HL-60 (cell line): ENCODE results near the gene PTPRJ.

ENCODE experiments used
- DNase-seq, 2 experiments: peaks; one replicate each; pipeline ENCODE4 v3.0.0-alpha.2; 2010 to 2020; ENCODE audit warnings: low read depth in 1 of 2, low spot score in 1 of 2
- H3K27ac ChIP-seq: fragments of 250-450 bp; sonication (Bioruptor Pico); replicated peaks from 2 replicates; pipeline ENCODE4 v1.5.1; 2020; ENCODE audit warnings: mild to moderate bottlenecking, moderate library complexity
- H3K27me3 ChIP-seq: fragments of 250-450 bp; sonication (Bioruptor Pico); 2 replicates; pipeline ENCODE4 v1.5.1; 2021; ENCODE audit warnings: mild to moderate bottlenecking, moderate library complexity; ENCODE audit not compliant: insufficient read depth, poor library complexity, severe bottlenecking
- H3K4me3 ChIP-seq: replicated peaks from 2 replicates; pipeline ENCODE4 v1.5.1; 2011; ENCODE audit warnings: mild to moderate bottlenecking, control low read depth, low read length; ENCODE audit not compliant: insufficient read depth
- GABPA ChIP-seq: IDR thresholded peaks from 2 replicates; pipeline ENCODE4 v1.6.1; 2012; ENCODE audit warnings: low read depth
- POLR2AphosphoS5 ChIP-seq: IDR thresholded peaks from 2 replicates; pipeline ENCODE4 v1.6.1; 2012; ENCODE audit warnings: low read depth
- REST ChIP-seq: IDR thresholded peaks from 2 replicates; pipeline ENCODE4 v1.6.1; 2012; ENCODE audit warnings: low read depth; ENCODE audit not compliant: insufficient replicate concordance
- SPI1 ChIP-seq: IDR thresholded peaks from 2 replicates; pipeline ENCODE4 v1.6.1; 2012; ENCODE audit warnings: low read depth, mild to moderate bottlenecking, borderline replicate concordance
- TF ChIP-seq, protein P1 (sequence below): IDR thresholded peaks from one replicate; pipeline ENCODE4 v1.5.1; 2011; ENCODE audit warnings: low read length, control low read depth, inconsistent platforms; ENCODE audit not compliant: insufficient read depth

PTPRJ gene

DNA sequence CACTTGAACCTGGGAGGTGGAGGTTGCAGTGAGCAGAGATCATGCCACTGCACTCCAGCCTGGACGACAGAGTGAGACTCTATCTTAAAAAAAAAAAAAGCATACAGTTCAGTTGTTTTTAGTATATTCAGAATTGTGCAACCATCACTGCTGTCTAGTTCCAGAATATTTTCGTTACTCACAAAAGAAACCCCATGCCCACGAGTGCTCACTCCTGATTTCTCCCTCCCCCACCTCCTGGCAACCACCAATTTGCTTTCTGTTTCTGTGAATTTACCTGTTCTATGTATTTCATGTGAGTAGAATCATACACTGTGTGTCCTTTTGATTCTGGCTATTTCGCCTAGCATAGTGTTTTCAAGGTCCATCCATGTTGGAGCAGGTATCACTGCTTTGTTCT, 24.8 kb downstream of the PTPRJ start:
- TF ChIP-seq, protein P1, sequence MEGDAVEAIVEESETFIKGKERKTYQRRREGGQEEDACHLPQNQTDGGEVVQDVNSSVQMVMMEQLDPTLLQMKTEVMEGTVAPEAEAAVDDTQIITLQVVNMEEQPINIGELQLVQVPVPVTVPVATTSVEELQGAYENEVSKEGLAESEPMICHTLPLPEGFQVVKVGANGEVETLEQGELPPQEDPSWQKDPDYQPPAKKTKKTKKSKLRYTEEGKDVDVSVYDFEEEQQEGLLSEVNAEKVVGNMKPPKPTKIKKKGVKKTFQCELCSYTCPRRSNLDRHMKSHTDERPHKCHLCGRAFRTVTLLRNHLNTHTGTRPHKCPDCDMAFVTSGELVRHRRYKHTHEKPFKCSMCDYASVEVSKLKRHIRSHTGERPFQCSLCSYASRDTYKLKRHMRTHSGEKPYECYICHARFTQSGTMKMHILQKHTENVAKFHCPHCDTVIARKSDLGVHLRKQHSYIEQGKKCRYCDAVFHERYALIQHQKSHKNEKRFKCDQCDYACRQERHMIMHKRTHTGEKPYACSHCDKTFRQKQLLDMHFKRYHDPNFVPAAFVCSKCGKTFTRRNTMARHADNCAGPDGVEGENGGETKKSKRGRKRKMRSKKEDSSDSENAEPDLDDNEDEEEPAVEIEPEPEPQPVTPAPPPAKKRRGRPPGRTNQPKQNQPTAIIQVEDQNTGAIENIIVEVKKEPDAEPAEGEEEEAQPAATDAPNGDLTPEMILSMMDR, result no peak
- TF ChIP-seq REST (no peak), POLR2AphosphoS5 (no peak), SPI1 (no peak)
- no peaks in the 10 kb centered on the region for H3K27me3 ChIP-seq
- DNase-seq, result no peak
- H3K4me3 ChIP-seq, result no peak overlapping the region
- H3K27ac ChIP-seq, result no peak overlapping the region

DNA sequence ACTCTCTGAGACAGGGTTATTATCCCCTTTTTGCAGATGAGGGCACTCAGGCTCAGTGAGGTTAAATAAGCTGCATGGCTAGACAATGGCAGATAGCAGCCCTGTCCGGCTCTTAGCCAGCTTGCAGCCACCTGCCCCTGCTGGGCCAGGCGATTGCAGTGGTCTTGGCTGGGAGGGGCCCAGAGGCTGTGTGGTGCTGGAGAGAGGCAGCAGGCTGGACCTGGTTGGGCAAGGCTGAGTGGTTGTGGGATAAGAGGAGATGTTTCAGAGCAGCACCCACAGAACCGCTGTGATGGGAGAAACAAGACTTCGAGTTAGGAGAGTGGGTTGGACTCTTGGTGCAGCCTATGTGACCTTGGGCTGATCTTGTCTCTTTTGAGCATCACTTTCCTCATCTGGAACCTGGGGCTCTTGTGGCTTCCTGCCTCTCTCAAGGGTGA, 25.5 kb downstream of the PTPRJ start:
- Histone ChIP-seq H3K4me3 (no peak overlapping the region), H3K27me3 (no peaks in the 10 kb centered on the region), H3K27ac (no peak overlapping the region)
- TF ChIP-seq REST, result no peak
- no peak for TF ChIP-seq POLR2AphosphoS5
- TF ChIP-seq SPI1, result no peak
- no peak for TF ChIP-seq GABPA
- TF ChIP-seq, protein P1, result no peak
- no peak for DNase-seq

DNA sequence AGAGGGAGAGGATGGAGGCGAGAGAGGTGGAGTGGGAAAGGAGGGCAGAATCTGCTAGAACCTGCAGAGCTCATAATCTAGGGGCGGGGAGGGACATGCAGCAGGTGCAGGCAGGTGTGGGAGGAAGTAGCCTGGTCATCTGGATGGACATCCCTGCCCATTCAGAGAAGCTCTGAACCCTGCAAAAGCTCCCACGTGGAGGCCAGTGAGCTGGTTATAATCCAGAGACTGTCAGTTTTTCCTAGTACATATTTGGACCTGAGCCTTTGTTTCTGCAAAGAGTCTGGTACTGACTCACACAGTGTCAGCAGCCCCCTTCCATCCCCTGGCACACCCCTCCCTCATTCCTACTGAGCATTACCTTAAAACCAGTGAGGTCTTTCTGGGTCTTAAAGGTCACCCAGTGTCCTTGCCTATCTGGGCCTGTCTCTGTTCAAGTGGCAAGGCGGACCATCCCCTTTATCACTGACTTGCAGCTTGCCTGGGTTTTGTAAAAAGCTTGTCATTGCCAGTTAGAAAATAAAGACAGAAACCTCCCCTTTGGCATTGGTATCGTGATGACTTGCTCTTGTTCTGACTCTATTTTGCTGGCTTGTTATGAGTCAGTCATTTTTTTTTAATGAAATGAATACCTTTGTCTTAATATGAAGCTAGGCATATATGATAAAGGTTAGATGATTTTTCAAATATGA, 26.1 kb downstream of the PTPRJ start:
- no peak overlapping the region for H3K27ac ChIP-seq
- no peak overlapping the region for H3K4me3 ChIP-seq
- DNase-seq, result no peak
- H3K27me3 ChIP-seq, result no peaks in the 10 kb centered on the region
- TF ChIP-seq, protein P1, result no peak
- TF ChIP-seq GABPA (no peak), SPI1 (no peak), REST (no peak), POLR2AphosphoS5 (no peak)
